ENCODE results near the gene CCNK. TPM values are rescaled to one million over a fixed set of nuclear protein-coding genes. Genes with fewer than 3 reads are reported as not detected.

CCNK gene
- total RNA-seq, 1 donor: 38.4 TPM

DNA sequence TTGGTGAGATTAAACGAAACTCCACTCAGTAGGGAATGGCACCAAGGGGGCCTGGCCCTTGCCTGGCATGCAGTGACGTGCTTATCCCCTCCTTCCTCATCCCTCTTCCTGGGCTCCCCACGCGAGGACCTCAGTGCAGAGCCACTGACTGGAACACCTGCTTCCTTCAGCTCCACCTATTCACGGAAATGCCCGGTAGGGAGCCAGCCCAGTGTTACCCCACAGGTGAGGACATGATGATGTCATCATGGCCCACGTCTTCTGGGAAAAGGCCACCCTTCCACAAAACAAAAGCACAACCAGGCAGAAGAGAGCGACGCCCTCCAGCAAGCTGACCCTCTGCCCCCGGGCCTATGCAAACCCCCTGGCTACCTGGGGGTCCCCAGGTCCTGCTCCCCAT lies 80.7 kb downstream of the CCNK start:
- DNase-seq (ENCODE audit: low read depth): no peak
- H3K4me3 ChIP-seq (ENCODE audit: low read depth, low read length): no peak overlapping the region
- TF ChIP-seq, protein P1, sequence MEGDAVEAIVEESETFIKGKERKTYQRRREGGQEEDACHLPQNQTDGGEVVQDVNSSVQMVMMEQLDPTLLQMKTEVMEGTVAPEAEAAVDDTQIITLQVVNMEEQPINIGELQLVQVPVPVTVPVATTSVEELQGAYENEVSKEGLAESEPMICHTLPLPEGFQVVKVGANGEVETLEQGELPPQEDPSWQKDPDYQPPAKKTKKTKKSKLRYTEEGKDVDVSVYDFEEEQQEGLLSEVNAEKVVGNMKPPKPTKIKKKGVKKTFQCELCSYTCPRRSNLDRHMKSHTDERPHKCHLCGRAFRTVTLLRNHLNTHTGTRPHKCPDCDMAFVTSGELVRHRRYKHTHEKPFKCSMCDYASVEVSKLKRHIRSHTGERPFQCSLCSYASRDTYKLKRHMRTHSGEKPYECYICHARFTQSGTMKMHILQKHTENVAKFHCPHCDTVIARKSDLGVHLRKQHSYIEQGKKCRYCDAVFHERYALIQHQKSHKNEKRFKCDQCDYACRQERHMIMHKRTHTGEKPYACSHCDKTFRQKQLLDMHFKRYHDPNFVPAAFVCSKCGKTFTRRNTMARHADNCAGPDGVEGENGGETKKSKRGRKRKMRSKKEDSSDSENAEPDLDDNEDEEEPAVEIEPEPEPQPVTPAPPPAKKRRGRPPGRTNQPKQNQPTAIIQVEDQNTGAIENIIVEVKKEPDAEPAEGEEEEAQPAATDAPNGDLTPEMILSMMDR (IDR thresholded peaks at IDR 0.05; ENCODE audit: insufficient read depth, low read depth, low read length): no peak

Small RNA genes within 50 kb of the gene (small RNA-seq; reads per million reads assigned to genes)
- gene RNU6-91P: not detected

Other genes starting within 250 kb of the CCNK start
- gene BCL11B, start 209.2 kb upstream of the CCNK start, total RNA-seq: not detected in 2 replicates
- 44.1 and 57.0 TPM in 2 replicates for gene SETD3, start 550 bp upstream of the CCNK start, total RNA-seq
- gene CCDC85C, start 122.8 kb downstream of the CCNK start, total RNA-seq: 7.4 and 11.2 TPM in 2 replicates
- 3.9 TPM in 2 replicates for gene HHIPL1, start 163.7 kb downstream of the CCNK start, total RNA-seq
- gene CYP46A1, start 202.9 kb downstream of the CCNK start, total RNA-seq: under 0.01 TPM in 2 replicates